D341Med (cell line): ENCODE results near the gene SERP2.

ENCODE experiments used
- DNase-seq: peaks from one replicate; pipeline ENCODE4 v3.0.0; 2012; ENCODE audit warnings: low spot score

The SERP2 gene

DNA sequence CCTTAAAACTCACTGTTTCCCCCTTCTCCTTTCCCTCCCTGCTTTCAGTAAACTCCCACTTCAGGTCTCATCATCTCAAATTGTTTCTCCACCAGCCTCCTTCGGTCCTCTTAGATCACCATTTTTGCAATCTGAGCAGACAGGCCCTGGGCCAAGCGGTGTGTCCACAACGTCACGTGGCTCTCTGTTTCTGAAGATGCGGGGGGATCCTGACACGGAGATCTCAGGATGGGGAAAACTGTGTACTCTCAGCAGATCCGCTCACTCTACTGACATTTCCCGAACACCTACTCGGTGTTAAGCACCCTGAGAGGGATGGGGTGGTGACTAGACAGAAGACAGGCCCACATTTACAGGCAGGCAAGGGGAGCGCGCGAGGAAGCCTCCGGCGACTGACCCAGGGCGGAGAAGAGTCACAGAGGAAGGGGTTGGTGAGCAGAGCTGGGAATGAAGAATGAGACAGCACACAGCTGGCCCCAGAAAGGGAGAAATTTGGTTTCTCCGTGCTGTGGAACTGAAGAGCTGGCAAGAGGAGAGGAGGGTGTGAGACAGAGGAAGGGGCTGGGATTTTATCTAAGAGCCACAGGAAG is 38.8 kb downstream of the SERP2 start:
- DNase-seq, result no peak

DNA sequence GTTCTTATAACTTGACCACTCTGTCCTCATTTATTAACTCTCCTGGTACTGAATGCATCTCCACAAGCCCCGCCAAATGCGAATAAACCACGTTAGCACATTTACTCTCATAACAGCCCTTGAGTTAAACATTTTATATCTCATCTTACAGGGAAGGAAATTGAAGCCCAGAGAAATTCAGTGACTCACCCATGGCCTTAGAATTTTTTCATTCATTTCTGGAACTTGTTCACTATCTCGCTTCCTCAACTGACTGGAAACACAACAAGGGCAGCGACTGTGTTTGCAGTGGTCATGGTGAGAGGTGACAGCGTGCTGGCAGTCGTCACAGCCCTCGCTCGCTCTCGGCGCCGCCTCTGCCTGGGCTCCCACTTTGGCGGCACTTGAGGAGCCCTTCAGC is 39.5 kb downstream of the SERP2 start:
- DNase-seq, result no peak

DNA sequence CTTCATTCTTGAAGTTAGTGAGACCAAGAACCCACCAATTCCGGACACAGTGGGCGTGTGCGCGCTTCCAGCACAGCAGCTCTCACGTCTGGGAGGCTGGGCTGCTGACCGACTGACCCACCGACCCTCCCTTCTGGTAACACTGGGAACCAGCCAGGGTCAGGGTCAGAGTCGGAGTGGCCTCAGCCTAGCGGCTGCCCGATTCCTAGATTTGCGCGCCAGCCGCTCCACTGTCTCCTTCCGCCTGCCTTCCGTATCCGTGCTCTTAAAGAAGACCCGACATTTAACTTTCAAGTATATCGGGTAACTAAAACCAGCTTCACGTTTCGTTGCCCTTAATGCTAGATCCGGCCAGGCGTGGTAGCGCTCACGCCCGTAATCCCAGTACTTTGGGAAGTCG is 41.1 kb downstream of the SERP2 start:
- DNase-seq, result no peak

DNA sequence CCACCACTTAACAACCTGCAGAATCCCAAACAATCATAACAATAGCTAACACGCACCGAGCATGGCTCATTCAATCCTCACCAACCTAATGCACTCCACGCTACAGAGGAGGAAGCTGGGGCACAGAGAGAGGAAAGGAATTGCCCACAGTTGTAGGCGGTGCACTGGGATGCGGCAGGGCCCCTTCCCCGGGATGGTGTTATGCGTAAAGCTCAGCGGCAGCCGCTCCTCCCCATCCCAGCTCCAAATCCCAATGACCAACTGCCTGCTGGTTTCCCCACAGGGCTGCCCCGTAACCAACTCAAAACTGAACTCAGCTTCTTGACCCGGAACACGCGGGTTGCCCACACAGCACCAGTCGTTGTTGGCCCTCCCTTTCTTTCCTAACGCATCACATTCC is 42.2 kb downstream of the SERP2 start:
- DNase-seq, result no peak

DNA sequence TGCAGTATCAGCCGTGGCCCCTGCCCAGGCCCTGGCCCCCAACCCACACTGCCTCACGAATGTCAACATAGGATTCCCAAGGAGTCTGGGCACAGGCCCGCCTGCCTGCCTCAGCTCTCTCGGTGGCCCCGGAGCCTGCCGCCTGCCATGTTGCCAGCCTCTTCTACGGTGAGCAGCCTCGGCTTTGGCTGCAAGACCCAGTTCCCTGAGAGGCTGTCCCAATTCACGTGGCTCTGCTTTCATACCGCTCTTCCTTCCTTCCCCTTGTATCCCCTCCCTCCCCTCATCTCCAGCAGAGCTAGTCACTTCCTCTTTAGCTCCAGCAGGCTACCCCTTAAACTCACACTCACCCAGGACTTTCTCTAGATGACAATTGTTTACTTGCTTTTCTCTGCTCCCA is 42.7 kb downstream of the SERP2 start:
- no peak for DNase-seq

DNA sequence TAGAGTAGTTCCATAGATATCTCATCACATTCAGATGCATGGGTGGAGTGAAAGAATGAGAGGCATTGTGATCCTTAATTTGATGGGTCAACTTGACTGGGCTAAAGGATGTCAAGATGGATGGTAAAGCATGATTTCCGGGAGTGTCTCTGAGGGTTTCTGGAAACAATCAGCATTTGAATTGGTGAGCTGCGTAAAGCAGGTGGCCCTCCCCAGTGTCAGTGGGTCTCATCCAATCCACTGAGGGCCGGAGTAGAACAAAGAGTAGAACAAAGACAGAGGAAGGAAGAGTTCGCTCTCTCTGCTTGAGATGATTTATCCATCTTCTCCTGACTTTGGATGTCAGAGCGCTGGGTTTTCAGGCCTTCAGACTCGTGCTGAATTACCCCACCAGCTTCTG is 43.1 kb downstream of the SERP2 start:
- DNase-seq, result no peak

DNA sequence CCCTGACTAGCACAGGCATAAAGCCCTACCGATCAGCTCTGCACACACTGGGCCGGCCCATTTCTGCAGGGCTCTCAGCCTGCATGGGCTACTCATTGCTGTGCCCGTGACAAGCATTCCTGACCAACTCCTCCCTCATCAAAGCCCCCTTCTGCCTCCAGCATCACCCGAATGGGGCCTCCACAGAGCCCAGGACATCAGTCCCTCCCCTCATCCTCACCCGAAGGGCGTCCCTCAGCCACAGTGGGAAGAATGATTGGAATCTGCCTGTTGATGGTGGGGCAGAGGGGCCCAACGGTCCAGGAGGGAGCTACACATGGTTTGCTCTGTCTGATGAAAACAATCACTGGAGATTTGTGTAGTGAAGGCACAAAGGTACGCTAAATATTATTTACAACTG is 43.8 kb downstream of the SERP2 start:
- no peak for DNase-seq

DNA sequence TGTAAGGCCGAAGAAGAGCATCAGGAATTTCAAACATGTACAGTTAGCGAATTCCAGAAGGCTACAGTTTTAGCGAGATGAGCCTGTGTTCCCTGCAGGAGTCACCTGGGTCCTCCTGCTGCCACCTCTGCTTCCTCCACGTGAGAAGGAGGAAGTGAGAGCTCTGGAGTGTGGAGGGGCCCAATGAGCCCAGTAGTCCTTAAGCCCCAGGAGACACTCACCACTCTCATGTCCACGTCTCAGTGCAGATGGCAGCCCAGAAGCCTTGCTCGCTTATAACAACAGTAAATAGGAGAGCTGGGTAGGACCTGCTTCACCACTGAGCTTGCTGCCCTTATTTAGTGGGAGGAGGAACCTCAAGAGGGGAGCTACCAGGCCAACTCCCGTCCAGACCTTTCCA is 44.3 kb downstream of the SERP2 start:
- DNase-seq, result no peak

DNA sequence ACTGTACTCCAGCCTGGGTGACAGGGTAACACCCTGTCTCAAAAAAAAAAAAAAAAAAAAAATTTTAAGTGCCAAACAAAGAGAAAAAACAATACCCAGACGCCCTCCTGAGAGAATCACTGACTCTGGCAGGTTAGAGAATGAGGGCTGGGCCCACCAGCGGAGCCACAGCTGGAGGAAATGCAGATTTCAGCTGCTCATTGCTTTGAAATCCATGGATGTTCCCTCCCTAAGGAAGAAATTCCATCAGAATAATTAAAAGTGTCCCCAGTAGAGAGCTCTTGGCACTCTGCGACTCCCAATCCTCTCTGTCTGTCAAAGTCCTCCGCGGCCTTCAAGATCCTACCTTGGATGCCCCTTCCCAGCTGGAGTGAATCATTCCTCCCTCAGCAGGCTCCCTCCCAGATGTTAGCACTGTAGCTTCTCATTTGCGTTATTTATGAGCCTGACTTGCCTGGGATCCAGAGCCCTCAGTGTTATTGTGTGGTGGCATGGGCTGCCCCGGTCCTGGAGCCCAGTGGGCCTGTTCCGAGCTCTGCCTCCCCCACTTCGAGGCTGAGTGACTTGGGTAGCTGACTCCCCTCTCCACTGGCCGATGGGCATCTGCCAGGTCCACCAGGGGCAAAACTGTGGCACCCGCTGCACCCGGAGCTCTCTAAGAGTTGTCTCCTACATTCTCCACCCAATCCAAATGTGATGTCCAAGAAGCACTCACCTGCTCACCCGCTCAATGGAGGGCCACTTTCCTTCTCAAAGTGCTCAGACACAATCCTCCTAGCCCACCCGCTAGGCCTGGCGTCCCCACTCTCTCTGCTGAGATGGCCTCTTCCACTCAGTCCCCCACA is 47.0 kb downstream of the SERP2 start:
- no peak for DNase-seq

DNA sequence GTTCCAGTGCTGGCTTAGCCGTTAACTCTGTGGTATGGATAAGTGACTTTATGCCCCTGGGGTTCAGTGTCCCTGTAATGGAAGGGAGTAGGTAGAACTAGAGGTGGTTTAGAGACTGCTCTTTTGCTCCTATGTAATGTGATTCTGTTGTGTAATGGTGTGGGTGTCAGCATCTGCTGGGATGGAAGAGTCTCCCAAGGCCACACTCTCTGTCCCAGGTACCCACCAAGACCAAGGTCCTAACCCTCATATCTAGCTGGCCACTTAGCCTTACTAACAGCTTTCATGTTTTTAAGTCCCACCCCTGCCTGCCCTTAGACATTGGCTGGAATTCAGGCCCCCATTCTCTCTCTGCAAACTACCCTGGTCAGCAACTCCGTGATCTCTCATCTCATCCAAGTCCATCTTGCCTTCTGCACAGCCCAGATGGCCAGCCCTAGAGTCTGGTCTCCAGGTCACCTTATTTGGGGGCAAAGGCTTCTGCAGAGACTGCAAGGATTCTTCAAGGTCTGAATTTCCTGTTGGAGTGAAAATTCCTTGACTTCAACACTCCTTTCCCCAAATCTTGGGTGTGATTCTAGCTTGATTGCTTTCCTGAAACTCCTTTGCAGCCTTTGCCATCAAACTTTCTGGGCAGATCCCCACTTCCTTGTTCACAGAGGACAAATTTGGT is 48.4 kb downstream of the SERP2 start:
- no peak for DNase-seq

DNA sequence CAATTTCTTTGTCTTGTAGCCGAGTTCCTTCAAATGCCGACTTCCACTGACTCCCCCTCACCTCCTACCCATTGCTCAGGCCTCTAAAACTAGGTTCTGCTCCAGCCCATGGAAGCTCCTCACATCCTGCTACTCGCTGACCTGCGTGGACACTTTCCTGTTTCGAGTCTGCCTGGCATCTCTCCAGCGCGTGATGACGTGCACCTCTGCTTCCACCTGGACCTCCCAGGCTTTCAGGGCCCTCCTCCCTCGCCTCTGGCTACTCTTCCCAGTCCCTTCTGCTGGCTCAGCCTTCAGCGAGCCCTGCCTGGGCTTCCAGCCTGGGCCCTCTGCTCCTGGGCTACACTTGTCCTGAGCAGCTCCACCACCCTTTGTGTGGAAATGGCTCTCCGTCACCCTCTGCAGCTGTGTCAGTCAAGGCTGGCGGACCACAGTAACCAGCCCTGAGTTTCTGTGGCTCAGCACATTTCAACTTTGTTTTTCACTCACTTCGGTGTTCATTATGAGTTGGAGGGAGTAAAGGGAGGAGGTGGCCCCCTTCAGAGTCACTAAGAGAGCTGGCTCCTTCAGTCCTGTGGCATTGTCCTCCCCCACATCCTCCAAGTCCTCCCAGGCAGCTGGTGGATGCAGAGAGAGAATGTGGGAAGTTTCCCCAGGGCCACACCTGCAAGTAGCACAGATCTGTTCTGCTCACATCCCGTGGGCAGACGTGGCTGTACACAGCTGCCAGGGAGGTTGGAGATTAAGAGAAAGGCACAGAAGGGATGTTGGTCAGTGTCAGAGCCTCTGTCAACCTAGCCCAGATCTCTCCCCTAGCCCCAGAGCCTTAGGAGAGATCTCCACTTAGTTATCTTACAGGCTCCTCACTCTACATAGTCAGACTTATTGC is 49.4 kb downstream of the SERP2 start:
- no peak for DNase-seq

DNA sequence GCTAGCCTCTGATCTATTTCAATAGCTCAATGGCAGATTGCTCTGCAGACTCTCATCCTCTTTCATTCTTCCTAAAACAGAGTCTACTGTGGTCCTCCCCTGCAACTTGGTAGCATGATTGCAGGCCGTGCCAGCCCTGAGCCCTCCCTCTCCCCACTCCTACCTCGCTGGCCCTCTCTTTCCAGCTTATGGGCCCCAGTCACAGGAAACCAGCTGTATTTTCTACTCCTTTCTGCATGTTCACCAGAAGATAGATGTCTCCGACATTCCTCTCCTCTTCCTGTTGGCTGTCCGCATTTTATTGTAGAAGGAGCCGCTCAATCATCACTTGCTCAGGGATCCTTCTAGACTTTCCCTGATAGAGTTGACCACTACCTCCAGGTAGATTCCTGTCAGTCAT is 50.2 kb downstream of the SERP2 start:
- DNase-seq, result no peak

DNA sequence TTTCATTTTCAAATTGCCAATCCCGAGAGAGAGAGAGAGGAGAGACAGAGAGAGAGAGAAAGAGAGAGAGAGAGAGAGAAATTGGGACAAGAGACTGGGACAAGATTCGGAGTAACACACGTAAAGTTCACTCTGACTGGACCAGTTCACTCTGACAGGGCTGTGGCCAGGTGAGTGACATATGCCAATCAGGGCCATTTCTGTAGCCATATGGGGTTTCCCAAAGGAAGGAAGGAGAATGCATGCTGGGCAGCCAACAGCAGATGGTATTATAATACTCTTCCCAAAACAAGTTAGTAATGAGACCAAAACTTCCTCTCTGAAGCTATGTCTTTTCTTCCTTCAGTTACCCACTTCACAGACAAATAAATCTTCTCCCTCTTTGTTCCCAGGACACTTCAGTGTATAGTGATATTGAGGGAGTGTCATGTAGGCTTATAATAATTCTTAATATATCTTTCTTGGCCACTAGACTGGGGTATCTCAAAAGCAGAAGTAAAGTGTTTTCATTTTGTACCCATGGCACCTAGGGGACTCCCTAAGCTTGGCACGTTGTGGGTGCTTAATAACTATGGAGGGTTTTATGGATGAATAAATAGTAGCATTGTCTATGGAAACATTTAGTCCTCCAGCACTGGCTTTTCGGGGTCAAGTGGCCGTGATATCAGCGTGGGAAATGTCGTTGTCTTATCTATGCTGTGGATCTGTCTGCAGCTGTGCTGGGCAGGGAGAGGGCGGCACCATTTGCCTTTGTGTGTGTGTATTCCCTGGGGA is 51.6 kb downstream of the SERP2 start:
- DNase-seq, result no peak

DNA sequence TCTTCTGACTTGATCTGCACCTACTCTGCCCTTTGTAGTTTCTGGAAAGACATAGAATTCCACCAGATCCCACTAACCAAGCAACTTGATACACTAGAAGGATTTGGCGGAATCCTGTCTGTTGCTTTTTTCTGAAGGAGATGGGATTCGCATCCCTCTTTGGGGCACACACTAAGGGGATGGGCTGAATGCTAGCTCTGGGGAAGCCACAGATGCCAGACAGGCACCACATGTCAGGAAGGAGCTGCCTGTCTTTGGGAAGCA is 52.1 kb downstream of the SERP2 start:
- no peak for DNase-seq

DNA sequence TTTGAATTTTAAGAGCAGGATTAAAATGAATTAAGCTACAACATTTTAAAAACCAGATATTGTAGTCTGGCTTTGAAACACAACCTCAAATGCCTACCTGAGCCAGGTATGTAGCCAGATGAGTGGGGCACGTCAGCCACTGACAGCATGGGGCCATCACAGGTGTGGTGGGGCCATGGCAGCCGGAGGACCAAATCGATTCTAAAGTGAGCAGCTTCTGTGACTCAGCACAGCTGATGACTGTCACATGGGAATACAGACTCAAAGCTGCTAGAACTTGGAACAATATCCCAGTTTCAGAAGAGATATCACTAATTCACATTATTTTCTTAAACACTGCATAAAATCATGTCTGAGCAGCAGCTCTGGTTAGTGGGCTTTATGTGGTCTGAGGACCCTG is 52.8 kb downstream of the SERP2 start:
- DNase-seq, result no peak

DNA sequence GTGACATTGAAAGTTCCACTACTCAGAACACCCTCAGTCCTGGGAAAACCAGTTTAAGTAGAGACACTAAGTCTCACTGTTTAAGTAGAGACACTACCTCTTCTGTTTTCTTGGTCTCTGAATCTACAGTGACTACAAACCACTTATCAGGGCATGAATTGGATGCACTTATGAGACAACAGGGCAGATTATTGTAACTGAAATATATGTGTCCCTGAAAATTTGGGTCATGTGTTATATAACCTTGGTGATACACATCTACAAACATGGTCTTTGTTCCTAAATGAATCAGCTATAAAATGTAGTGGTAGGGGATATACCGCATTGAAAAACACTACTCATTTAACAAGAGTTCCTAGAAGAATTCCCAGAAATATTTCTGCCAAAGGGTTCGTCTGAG is 55.7 kb downstream of the SERP2 start:
- no peak for DNase-seq

DNA sequence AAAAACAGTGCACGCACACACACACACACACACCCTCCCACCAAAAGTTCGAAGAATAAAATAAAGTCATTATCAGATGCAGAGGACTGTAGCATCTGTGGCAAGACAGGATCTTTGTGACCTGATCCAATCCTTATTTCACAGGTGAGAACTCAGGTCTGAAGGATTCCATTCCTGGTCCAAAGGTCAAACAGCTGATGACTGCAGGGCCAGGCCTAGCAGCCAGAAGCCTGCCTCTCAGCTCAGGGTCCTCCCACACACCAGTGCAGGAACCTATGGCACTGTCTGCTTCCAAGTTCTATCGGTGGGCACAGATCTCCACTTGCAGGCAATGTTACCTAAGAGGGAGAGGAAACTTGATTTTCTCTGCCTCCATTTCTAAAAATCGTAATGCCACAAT is 57.5 kb downstream of the SERP2 start:
- DNase-seq, result no peak

DNA sequence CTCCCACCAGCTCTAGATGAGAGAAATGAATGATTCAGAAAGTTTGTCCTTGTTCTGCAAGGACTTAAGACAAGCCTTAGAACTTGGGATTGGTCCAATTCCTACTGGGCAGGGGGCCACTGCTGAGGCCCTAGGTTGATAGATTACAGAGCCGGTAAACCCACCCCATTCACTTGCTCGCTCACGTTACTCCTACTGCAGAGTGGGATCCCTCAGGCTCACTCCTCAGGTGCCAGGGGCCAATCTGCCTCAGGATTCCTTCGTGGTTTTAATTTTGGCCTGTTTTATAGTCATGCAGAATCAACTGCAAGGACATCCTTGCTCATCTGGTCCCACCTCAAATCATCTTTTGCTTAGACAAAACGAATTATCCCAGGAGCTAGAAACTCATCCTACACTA is 59.0 kb downstream of the SERP2 start:
- no peak for DNase-seq

DNA sequence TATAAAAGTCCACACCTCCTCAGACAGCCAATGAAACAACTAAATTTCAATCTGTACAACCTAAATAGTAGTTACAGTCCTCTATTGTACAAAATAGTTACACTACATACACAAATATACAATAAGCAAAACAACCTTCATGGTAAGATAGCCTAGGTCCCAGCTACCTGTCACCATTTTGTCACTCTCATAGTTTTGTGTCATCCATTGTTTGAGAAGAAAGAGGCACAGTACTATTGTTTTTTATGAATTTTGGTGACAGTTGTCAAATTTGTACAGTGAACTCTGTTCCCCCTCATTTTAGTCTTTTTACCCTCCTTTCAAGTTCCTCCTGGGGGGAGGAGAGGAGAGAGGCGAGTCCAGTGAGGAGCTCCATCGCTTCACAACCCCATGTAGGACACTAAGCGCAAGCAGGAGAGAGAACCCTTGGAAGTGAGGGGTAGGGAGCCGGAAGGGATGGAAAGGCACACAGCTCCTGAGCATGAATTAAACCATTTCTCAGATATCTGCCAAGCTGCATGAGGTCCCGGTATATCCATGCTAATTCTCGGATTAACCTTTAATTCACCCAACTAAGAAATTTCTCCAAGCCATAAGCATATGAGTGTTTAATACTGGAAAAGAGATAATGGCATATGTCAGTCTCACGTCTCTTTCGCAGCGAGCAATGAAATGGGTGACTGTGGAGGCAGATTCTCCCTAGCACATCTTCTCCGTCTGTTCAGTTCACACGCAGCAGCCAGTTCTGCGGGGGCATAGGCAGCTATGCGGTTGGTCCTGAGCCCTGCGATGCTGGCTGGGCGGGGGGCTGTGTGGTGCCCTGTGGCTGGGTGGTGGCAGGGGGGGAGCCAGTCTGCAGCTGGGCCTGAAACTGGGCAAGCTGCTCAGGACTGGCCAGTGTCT is 60.5 kb downstream of the SERP2 start:
- no peak for DNase-seq

DNA sequence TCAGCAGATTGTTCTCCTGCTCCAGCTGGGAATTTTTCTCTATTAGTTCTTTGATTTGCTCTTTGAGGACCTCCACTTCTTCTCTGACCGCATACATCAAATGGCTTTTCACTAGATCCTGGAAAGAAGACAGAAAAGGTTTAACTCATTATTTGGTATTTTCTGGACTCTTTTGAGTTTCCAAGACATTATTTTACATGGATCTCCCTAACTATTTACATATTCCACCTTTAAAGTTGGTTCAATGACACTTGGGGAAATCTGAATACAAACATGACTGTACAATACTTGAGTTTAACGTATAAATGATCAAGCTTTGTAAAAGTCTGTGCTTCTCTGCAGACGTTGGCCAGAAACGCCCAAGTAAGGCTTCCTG is 61.1 kb downstream of the SERP2 start:
- no peak for DNase-seq
